Psoas muscle (tissue), 8 donors: ENCODE measurements around the gene PRMT2. TPM values are rescaled to one million over a fixed set of nuclear protein-coding genes. Genes with fewer than 3 reads are reported as not detected.

Experiments
- ATAC-seq, 4 donors: fragments of 200-7000 bp; cut with Tn5 transposase; one replicate each; pipeline ENCODE4 v1.9.1; 2020; ENCODE audit warnings: moderate library complexity in 3 of 4, mild to moderate bottlenecking in 2 of 4
- DNase-seq, 2 donors: peaks; one replicate each; pipeline ENCODE4 v3.0.0-alpha.2; 2020
- H3K27ac ChIP-seq: fragments of 200-600 bp; one replicate; pipeline ENCODE4 v1.8.0; 2022
- H3K27me3 ChIP-seq, 3 donors: fragments of 200-600 bp in 1 of 3; one replicate each; pipeline versions ENCODE4 v1.6.1 to v1.8.0; 2013 to 2022; ENCODE audit warnings: low read length in 2 of 3, mild to moderate bottlenecking in 2 of 3, moderate library complexity in 1 of 3; ENCODE audit not compliant: insufficient read depth in 3 of 3
- H3K36me3 ChIP-seq, 2 donors: fragments of 200-600 bp in 1 of 2; one replicate each; pipeline versions ENCODE4 v1.6.1 to v1.8.0; 2013 to 2022; ENCODE audit warnings: low read depth in 1 of 2, mild to moderate bottlenecking in 1 of 2, moderate library complexity in 1 of 2; ENCODE audit not compliant: insufficient read depth in 1 of 2
- H3K4me1 ChIP-seq: fragments of 200-600 bp; one replicate; pipeline ENCODE4 v1.8.0; 2022
- H3K4me3 ChIP-seq: fragments of 200-600 bp; one replicate; pipeline ENCODE4 v1.8.0; 2022; ENCODE audit warnings: mild to moderate bottlenecking
- H3K9me3 ChIP-seq: fragments of 200-600 bp; one replicate; pipeline ENCODE4 v1.8.0; 2022
- WGBS, 3 donors: extraction: QIAGEN DNeasy Blood & Tissue Kit; methylation state at CpG; one replicate each; pipeline versions ENCODE4 v1.1.6 to v1.1.7; 2013; 5-methylcytosine and 5-hydroxymethylcytosine counted together
- intact Hi-C, 2 donors: fragments of 100-400 bp; cut with DNase I; formaldehyde crosslinking; loops; one replicate each; pipeline versions ENCODE4 v1.11.0 to v1.14.2; 2022
- polyA plus RNA-seq, 3 donors: library from polyadenylated mRNA; stranded (reverse); fragments of 200-250 nt; gene quantifications; one replicate each; pipeline ENCODE4 v1.2.3, GENCODE V29; 2013
- total RNA-seq, 4 donors: library from RNA; stranded (reverse); fragmentation: NEBNext Ultra II Directional in 2 of 4; extraction: Animal tissue kit (Norgen Biotek cat#: 25700) in 2 of 4; gene quantifications; one replicate each; pipeline versions ENCODE4 v1.2.1 to v1.2.4, GENCODE V29; 2021 to 2023
- TF ChIP-seq, protein P1 (sequence below): fragments of 200-600 bp; IDR thresholded peaks from one replicate; pipeline ENCODE4 v1.8.0; 2022; ENCODE audit warnings: antibody characterized with exemption
- donor health status: healthy with polysubstance abuse.
- donor health status: DM: no; HTN: no; CAD: no; lungs with moderate emphysema.
- donor health status: Bipolar disorder and iron deficiency.
- donor health status: healthy.
- donor health status: DM: yes; HTN: yes; CAD: no.
- donor health status: DM: no; HTN: no; CAD: no.
- donor health status: DM: no; HTN: no; CAD: no.
- donor health status: DM: yes; HTN: yes; CAD: no.

PRMT2 gene
- total and polyA plus RNA-seq, 7 donors = 15.4 to 41.5 (median 28.5) TPM

GRCh38 chr21:46648539-46648938, 13.1 kb downstream of the PRMT2 start:
- no peak overlapping the region for H3K27ac ChIP-seq
- no peak overlapping the region for H3K4me3 ChIP-seq
- no peaks in the 10 kb centered on the region for H3K9me3 ChIP-seq
- H3K27me3 ChIP-seq = no peaks in the 10 kb centered on the region
- DNase-seq (no peak), ATAC-seq (no peak)
- intact Hi-C loops = no loop called here
- TF ChIP-seq, protein P1, sequence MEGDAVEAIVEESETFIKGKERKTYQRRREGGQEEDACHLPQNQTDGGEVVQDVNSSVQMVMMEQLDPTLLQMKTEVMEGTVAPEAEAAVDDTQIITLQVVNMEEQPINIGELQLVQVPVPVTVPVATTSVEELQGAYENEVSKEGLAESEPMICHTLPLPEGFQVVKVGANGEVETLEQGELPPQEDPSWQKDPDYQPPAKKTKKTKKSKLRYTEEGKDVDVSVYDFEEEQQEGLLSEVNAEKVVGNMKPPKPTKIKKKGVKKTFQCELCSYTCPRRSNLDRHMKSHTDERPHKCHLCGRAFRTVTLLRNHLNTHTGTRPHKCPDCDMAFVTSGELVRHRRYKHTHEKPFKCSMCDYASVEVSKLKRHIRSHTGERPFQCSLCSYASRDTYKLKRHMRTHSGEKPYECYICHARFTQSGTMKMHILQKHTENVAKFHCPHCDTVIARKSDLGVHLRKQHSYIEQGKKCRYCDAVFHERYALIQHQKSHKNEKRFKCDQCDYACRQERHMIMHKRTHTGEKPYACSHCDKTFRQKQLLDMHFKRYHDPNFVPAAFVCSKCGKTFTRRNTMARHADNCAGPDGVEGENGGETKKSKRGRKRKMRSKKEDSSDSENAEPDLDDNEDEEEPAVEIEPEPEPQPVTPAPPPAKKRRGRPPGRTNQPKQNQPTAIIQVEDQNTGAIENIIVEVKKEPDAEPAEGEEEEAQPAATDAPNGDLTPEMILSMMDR = no peak
- 94 to 95% (median 94%) methylated on average over 27 of the region's 27 CpGs for WGBS, 3 donors
- H3K36me3 ChIP-seq = peaks cover 8 to 100% of the 10 kb centered on the region in 2 donors
- no peaks in the 10 kb centered on the region for H3K4me1 ChIP-seq

DNA sequence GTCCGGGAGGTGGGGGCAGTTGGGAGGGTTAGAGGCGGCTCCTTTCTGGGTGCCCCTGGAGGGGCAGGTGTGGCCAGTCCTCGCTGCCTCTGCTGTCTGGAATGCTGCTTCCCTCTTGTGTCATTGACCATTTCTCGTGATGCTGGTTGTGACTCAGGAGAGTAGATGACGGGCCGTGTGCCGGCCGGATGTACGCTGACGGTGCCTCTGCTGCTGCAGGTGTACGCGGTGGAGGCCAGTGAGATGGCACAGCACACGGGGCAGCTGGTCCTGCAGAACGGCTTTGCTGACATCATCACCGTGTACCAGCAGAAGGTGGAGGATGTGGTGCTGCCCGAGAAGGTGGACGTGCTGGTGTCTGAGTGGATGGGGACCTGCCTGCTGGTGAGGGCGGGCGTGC, 13.9 kb downstream of the PRMT2 start:
- intact Hi-C loops = no loop called here
- Histone ChIP-seq H3K4me1 (no peaks in the 10 kb centered on the region), H3K27ac (no peak overlapping the region), H3K27me3 (no peaks in the 10 kb centered on the region), H3K9me3 (no peaks in the 10 kb centered on the region), H3K36me3 (peaks cover 6 to 98% of the 10 kb centered on the region in 2 donors), H3K4me3 (no peak overlapping the region)
- ATAC-seq (no peak), DNase-seq (no peak)
- TF ChIP-seq, protein P1 = no peak
- 93 to 94% (median 93%) methylated on average over 19 of the region's 19 CpGs for WGBS, 3 donors

GRCh38 chr21:46650476-46651098, 15.1 kb downstream of the PRMT2 start:
- 90 to 93% (median 90%) methylated on average over 14 of the region's 14 CpGs for WGBS, 3 donors
- Histone ChIP-seq H3K9me3 (peaks cover 8% of the 10 kb centered on the region), H3K27me3 (no peaks in the 10 kb centered on the region), H3K27ac (no peak overlapping the region), H3K36me3 (peaks cover 6 to 98% of the 10 kb centered on the region in 2 donors), H3K4me3 (no peak overlapping the region), H3K4me1 (no peaks in the 10 kb centered on the region)
- no peak for DNase-seq
- TF ChIP-seq, protein P1 = no peak
- intact Hi-C loops = no loop called here
- ATAC-seq = no peak

- intact Hi-C loops = no loop called here
- H3K36me3 ChIP-seq = peaks cover 6 to 98% of the 10 kb centered on the region in 2 donors
- ATAC-seq (no peak), DNase-seq (no peak)
- no peaks in the 10 kb centered on the region for H3K27me3 ChIP-seq
- TF ChIP-seq, protein P1 = no peak
- H3K4me1 ChIP-seq = no peaks in the 10 kb centered on the region
- no peak overlapping the region for H3K27ac ChIP-seq
- peaks cover 8% of the 10 kb centered on the region for H3K9me3 ChIP-seq
- no peak overlapping the region for H3K4me3 ChIP-seq
- WGBS, 3 donors = 93 to 95% (median 95%) methylated on average over 7 of the region's 7 CpGs
Measured at GRCh38 chr21:46651121-46651520, 15.6 kb downstream of the PRMT2 start.

- TF ChIP-seq, protein P1 = no peak
- no peak for DNase-seq
- Histone ChIP-seq H3K4me1 (no peaks in the 10 kb centered on the region), H3K27me3 (no peaks in the 10 kb centered on the region), H3K27ac (no peak overlapping the region), H3K36me3 (peaks cover 0 to 82% of the 10 kb centered on the region in 2 donors), H3K4me3 (no peak overlapping the region), H3K9me3 (peaks cover 8% of the 10 kb centered on the region)
- intact Hi-C loops = no loop called here
- ATAC-seq = no peak
Measured at GRCh38 chr21:46655230-46655629, 19.8 kb downstream of the PRMT2 start.
